SK-N-SH treated with all-trans-retinoic acid at 6 μM for 48 hours (cell line): ENCODE results near the gene NME7.

Source experiments
- ATAC-seq: fragments of 200-7000 bp; cut with Tn5 transposase; 3 replicates; pipeline ENCODE4 v1.9.1; 2020; ENCODE audit warnings: mild to moderate bottlenecking, moderate library complexity
- ARNTL ChIP-seq: fragments of 450-650 bp; formaldehyde crosslinking; IDR thresholded peaks from 2 replicates; pipeline ENCODE4 v1.5.0; 2020; ENCODE audit warnings: low read depth, mild to moderate bottlenecking, moderate library complexity, borderline replicate concordance
- BACH2 ChIP-seq: fragments of 250-450 bp; sonication (Bioruptor Pico); IDR thresholded peaks from 2 replicates; pipeline ENCODE4 v1.9.0; 2021; ENCODE audit warnings: mild to moderate bottlenecking, borderline replicate concordance
- CREB5 ChIP-seq: fragments of 250-450 bp; sonication (Bioruptor Pico); IDR thresholded peaks from 2 replicates; pipeline ENCODE4 v1.5.1; 2020; ENCODE audit warnings: low read depth, mild to moderate bottlenecking, moderate library complexity
- CSDC2 ChIP-seq: fragments of 250-450 bp; sonication (Bioruptor Pico); IDR thresholded peaks from 2 replicates; pipeline ENCODE4 v1.5.0; 2020; ENCODE audit warnings: mild to moderate bottlenecking, moderate library complexity
- CSRNP3 ChIP-seq: fragments of 250-450 bp; sonication (Bioruptor Pico); IDR thresholded peaks from 2 replicates; pipeline ENCODE4 v1.5.1; 2021; ENCODE audit warnings: mild to moderate bottlenecking, moderate library complexity
- ESRRG ChIP-seq: fragments of 250-450 bp; sonication (Bioruptor Pico); IDR thresholded peaks from 2 replicates; pipeline ENCODE4 v1.6.1; 2021; ENCODE audit warnings: mild to moderate bottlenecking
- GLIS3 ChIP-seq: fragments of 250-450 bp; sonication (Bioruptor Pico); IDR thresholded peaks from 2 replicates; pipeline ENCODE4 v1.5.0; 2020; ENCODE audit warnings: mild to moderate bottlenecking, moderate library complexity
- OSR1 ChIP-seq: fragments of 250-450 bp; sonication (Bioruptor Pico); IDR thresholded peaks from 2 replicates; pipeline ENCODE4 v1.8.0; 2022; ENCODE audit warnings: moderate library complexity, mild to moderate bottlenecking, inconsistent platforms
- PATZ1 ChIP-seq: fragments of 250-450 bp; sonication (Bioruptor Pico); IDR thresholded peaks from 2 replicates; pipeline ENCODE4 v1.8.0; 2020; ENCODE audit warnings: mild to moderate bottlenecking, moderate library complexity, borderline replicate concordance
- POU6F1 ChIP-seq: fragments of 250-450 bp; sonication (Bioruptor Pico); IDR thresholded peaks from 2 replicates; pipeline ENCODE4 v1.8.0; 2021; ENCODE audit warnings: low read depth, mild to moderate bottlenecking, moderate library complexity, borderline replicate concordance
- PPARA ChIP-seq: fragments of 250-450 bp; sonication (Bioruptor Pico); IDR thresholded peaks from 2 replicates; pipeline ENCODE4 v1.5.0; 2020; ENCODE audit warnings: mild to moderate bottlenecking, borderline replicate concordance
- RARB ChIP-seq: fragments of 250-450 bp; sonication (Bioruptor Pico); IDR thresholded peaks from 2 replicates; pipeline ENCODE4 v1.8.0; 2021; ENCODE audit warnings: mild to moderate bottlenecking, moderate library complexity
- SNAI2 ChIP-seq: fragments of 250-450 bp; sonication (Bioruptor Pico); IDR thresholded peaks from 2 replicates; pipeline ENCODE4 v1.5.0; 2020; ENCODE audit warnings: mild to moderate bottlenecking, moderate library complexity
- TCF4 ChIP-seq: fragments of 250-450 bp; sonication (Bioruptor Pico); IDR thresholded peaks from 2 replicates; pipeline ENCODE4 v1.8.0; 2021; ENCODE audit warnings: mild to moderate bottlenecking, moderate library complexity, borderline replicate concordance
- TOX ChIP-seq: fragments of 250-450 bp; sonication (Bioruptor Pico); IDR thresholded peaks from 2 replicates; pipeline ENCODE4 v1.8.0; 2021; ENCODE audit warnings: mild to moderate bottlenecking, moderate library complexity, borderline replicate concordance
- TSHZ2 ChIP-seq: fragments of 250-450 bp; sonication (Bioruptor Pico); IDR thresholded peaks from 2 replicates; pipeline ENCODE4 v1.5.0; 2020; ENCODE audit warnings: mild to moderate bottlenecking, moderate library complexity
- ZC3H10 ChIP-seq: fragments of 250-450 bp; sonication (Bioruptor Pico); IDR thresholded peaks from 2 replicates; pipeline ENCODE4 v1.5.1; 2021; ENCODE audit warnings: mild to moderate bottlenecking, moderate library complexity
- ZFP3 ChIP-seq: fragments of 250-450 bp; sonication (Bioruptor Pico); IDR thresholded peaks from 2 replicates; pipeline ENCODE4 v1.5.0; 2020; ENCODE audit warnings: mild to moderate bottlenecking, moderate library complexity
- ZFP30 ChIP-seq: fragments of 450-650 bp; formaldehyde crosslinking; IDR thresholded peaks from 2 replicates; pipeline ENCODE4 v1.5.0; 2022; ENCODE audit warnings: mild to moderate bottlenecking, moderate library complexity
- ZNF565 ChIP-seq: fragments of 450-650 bp; formaldehyde crosslinking; conservative IDR thresholded peaks from 2 replicates; pipeline ENCODE4 v1.5.0; 2020; ENCODE audit warnings: low read depth, mild to moderate bottlenecking, moderate library complexity
- ZNF70 ChIP-seq: fragments of 450-650 bp; formaldehyde crosslinking; IDR thresholded peaks from 2 replicates; pipeline ENCODE4 v1.5.0; 2020; ENCODE audit warnings: mild to moderate bottlenecking, moderate library complexity
- ZNF8 ChIP-seq: fragments of 450-650 bp; formaldehyde crosslinking; IDR thresholded peaks from 2 replicates; pipeline ENCODE4 v1.5.0; 2020; ENCODE audit warnings: mild to moderate bottlenecking, moderate library complexity

NME7 gene

GRCh38 chr1:169367096-169367685, 406 bp downstream of the NME7 start:
- TF ChIP-seq ZFP3 (CRISPR knock-in tag) (no peak), CSDC2 (CRISPR knock-in tag) (no peak), TSHZ2 (CRISPR knock-in tag) (no peak), ZFP30 (CRISPR knock-in tag) (no peak), BACH2 (CRISPR knock-in tag) (no peak), TCF4 (CRISPR knock-in tag) (no peak), TOX (no peak), ZNF8 (CRISPR knock-in tag) (no peak), CSRNP3 (no peak), ZC3H10 (CRISPR knock-in tag) (no peak), ZNF70 (CRISPR knock-in tag) (no peak), PPARA (CRISPR knock-in tag) (no peak), CREB5 (CRISPR knock-in tag) (no peak), ESRRG (no peak)
- ATAC-seq = peak; percentile 42

GRCh38 chr1:169364948-169365347, 2.6 kb downstream of the NME7 start:
- TF ChIP-seq CREB5 (CRISPR knock-in tag) = no peak
- TF ChIP-seq ARNTL = no peak
- no peak for TF ChIP-seq GLIS3 (CRISPR knock-in tag)
- TF ChIP-seq PATZ1 (CRISPR knock-in tag) = no peak
- no peak for TF ChIP-seq ZNF565
- no peak for TF ChIP-seq PPARA (CRISPR knock-in tag)
- no peak for TF ChIP-seq BACH2 (CRISPR knock-in tag)
- TF ChIP-seq TCF4 (CRISPR knock-in tag) = no peak
- no peak for TF ChIP-seq RARB (CRISPR knock-in tag)
- TF ChIP-seq OSR1 (CRISPR knock-in tag) = no peak
- TF ChIP-seq ZNF70 (CRISPR knock-in tag) = no peak
- no peak for TF ChIP-seq POU6F1 (CRISPR knock-in tag)
- TF ChIP-seq ZC3H10 (CRISPR knock-in tag) = no peak
- no peak for TF ChIP-seq ZFP3 (CRISPR knock-in tag)
- TF ChIP-seq TSHZ2 (CRISPR knock-in tag) = no peak
- TF ChIP-seq SNAI2 (CRISPR knock-in tag) = no peak
- no peak for TF ChIP-seq CSRNP3
- TF ChIP-seq TOX = no peak
- ATAC-seq = no peak
